ENCODE results near the gene KIR3DL2. TPM values are rescaled to one million over a fixed set of nuclear protein-coding genes. Genes with fewer than 3 reads are reported as not detected.
A peak's percentile ranks its signal among the peaks of the same experiment; 100 is the strongest.
"Not testable (repeated sequence)": the region's sequence is repeated elsewhere in the genome, so short reads cannot be mapped to it uniquely, and the experiment has no call there.

The KIR3DL2 gene
- total RNA-seq, 1 experiment from 2014 or later = not detected

DNA sequence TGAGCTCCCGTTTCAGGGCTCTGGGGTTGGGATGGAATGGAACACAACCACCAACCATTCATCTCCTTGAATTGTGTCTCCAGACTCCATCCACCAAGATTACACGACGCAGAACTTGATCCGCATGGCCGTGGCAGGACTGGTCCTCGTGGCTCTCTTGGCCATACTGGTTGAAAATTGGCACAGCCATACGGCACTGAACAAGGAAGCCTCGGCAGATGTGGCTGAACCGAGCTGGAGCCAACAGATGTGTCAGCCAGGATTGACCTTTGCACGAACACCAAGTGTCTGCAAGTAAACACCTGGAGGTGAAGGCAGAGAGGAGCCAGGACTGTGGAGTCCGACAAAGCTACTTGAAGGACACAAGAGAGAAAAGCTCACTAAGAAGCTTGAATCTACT, 39.3 kb downstream of the KIR3DL2 start:
- Mint-ChIP-seq H3K4me1 (ENCODE audit: low read depth, unreplicated experiment) (peaks cover under 1% of the 10 kb centered on the region), H3K4me3 (ENCODE audit: unreplicated experiment) (no peak overlapping the region), H3K9me3 (ENCODE audit: unreplicated experiment) (peaks cover 9% of the 10 kb centered on the region), H3K27ac (ENCODE audit: unreplicated experiment) (no peak overlapping the region), H3K36me3 (ENCODE audit: insufficient read depth, unreplicated experiment) (peaks cover 8% of the 10 kb centered on the region), H3K27me3 (ENCODE audit: insufficient read depth, unreplicated experiment) (no peaks in the 10 kb centered on the region)
- H3K4me3 ChIP-seq (ENCODE audit: low read depth, low read length) = no peak overlapping the region
- no peak for TF ChIP-seq CTCF (IDR thresholded peaks at IDR 0.05; ENCODE audit: insufficient read depth in 1 of 2, low read depth in 1 of 2, low read length in 1 of 2, severe bottlenecking in 1 of 2, unreplicated experiment in 1 of 2)
- ChIA-PET POLR2A (no interaction called here), CTCF (interaction anchor here (0.7 kb wide), 2 partner anchors 37 to 636 kb away, joined by 6 to 7 read pairs; no protein-coding TSS in a partner anchor)
- DNase-seq = no peak
- intact Hi-C loops (cut with micrococcal nuclease; ENCODE audit: unreplicated experiment) = no loop called here
- H3K4me1 ChIP-seq = peaks cover 19% of the 10 kb centered on the region
- no TSS peak for BruUV-seq (replicated peaks)
- H3K27me3 ChIP-seq (replicated peaks; ENCODE audit: control insufficient read depth, insufficient read depth, low read length) = no peaks in the 10 kb centered on the region
- H3K36me3 ChIP-seq (ENCODE audit: control insufficient read depth, insufficient read depth, low read length) = no peaks in the 10 kb centered on the region
- peaks cover 9% of the 10 kb centered on the region for H3K9me3 ChIP-seq

DNA sequence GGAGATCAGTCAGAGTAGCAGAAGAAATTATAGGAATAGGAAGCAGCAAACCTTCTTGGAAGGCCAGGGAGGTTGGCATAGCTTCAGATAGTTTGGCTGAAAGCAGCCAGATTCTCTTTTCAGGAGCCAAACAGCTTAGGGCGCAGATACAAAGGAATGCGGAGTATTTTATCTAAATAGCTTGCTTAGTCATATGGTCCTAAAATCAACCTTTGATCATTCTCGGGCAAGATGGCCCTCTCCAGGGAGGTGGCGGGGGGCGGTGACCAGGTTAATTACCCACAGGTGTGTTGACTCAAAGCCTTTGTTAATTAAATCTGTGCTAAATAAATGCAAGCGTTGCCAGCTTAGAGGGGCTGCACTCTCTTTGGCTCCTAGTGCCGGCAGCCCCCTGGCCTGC, 43.2 kb downstream of the KIR3DL2 start:
- Mint-ChIP-seq H3K4me3 (ENCODE audit: unreplicated experiment) (no peak overlapping the region), H3K4me1 (ENCODE audit: low read depth, unreplicated experiment) (peaks cover 19% of the 10 kb centered on the region), H3K36me3 (ENCODE audit: insufficient read depth, unreplicated experiment) (peaks cover 13% of the 10 kb centered on the region), H3K9me3 (ENCODE audit: unreplicated experiment) (peaks cover 22% of the 10 kb centered on the region), H3K27ac (ENCODE audit: unreplicated experiment) (peak overlapping the region; percentile 76), H3K27me3 (ENCODE audit: insufficient read depth, unreplicated experiment) (no peaks in the 10 kb centered on the region)
- BruUV-seq (replicated peaks) = no TSS peak
- intact Hi-C loops (cut with micrococcal nuclease; ENCODE audit: unreplicated experiment) = no loop called here
- Histone ChIP-seq H3K4me3 (ENCODE audit: low read depth, low read length) (no peak overlapping the region), H3K9me3 (peaks cover 9% of the 10 kb centered on the region), H3K36me3 (ENCODE audit: control insufficient read depth, insufficient read depth, low read length) (no peaks in the 10 kb centered on the region), H3K4me1 (peaks cover 19% of the 10 kb centered on the region), H3K27me3 (replicated peaks; ENCODE audit: control insufficient read depth, insufficient read depth, low read length) (no peaks in the 10 kb centered on the region)
- POLR2A ChIA-PET = no interaction called here
- CTCF ChIA-PET = interaction anchor here (0.7 to 1.1 kb wide), 2 partner anchors 12 to 731 kb away, joined by 3 to 9 read pairs; partner anchors contain the start of gene ZNF784
- TF ChIP-seq CTCF (IDR thresholded peaks at IDR 0.05; ENCODE audit: insufficient read depth in 1 of 2, low read depth in 1 of 2, low read length in 1 of 2, severe bottlenecking in 1 of 2, unreplicated experiment in 1 of 2) = no peak
- peak; percentile 64 to 81 for DNase-seq

GRCh38 chr19:54894106-54894505, 43.9 kb downstream of the KIR3DL2 start:
- Mint-ChIP-seq H3K36me3 (ENCODE audit: insufficient read depth, unreplicated experiment) (peaks cover 13% of the 10 kb centered on the region), H3K9me3 (ENCODE audit: unreplicated experiment) (peaks cover 29% of the 10 kb centered on the region), H3K27ac (ENCODE audit: unreplicated experiment) (peak overlapping the region; percentile 76), H3K4me1 (ENCODE audit: low read depth, unreplicated experiment) (peaks cover 19% of the 10 kb centered on the region)
- H3K27me3 Mint-ChIP-seq (ENCODE audit: insufficient read depth, unreplicated experiment); DNase-seq; H3K4me3 ChIP-seq (ENCODE audit: low read depth, low read length); BruUV-seq (replicated peaks); H3K9me3 ChIP-seq; POLR2A ChIA-PET; intact Hi-C loops (cut with micrococcal nuclease; ENCODE audit: unreplicated experiment); H3K27me3 ChIP-seq (replicated peaks; ENCODE audit: control insufficient read depth, insufficient read depth, low read length); H3K4me3 Mint-ChIP-seq (ENCODE audit: unreplicated experiment); H3K36me3 ChIP-seq (ENCODE audit: control insufficient read depth, insufficient read depth, low read length): not testable (repeated sequence)
- CTCF ChIA-PET = interaction anchor here (0.7 to 1.1 kb wide), 2 partner anchors 13 to 730 kb away, joined by 3 to 9 read pairs; partner anchors contain the start of gene ZNF784
- peaks cover 19% of the 10 kb centered on the region for H3K4me1 ChIP-seq

- H3K4me1 Mint-ChIP-seq (ENCODE audit: low read depth, unreplicated experiment) = peaks cover 19% of the 10 kb centered on the region
- H3K27me3 Mint-ChIP-seq (ENCODE audit: insufficient read depth, unreplicated experiment) = peaks cover 3% of the 10 kb centered on the region
Observed at GRCh38 chr19:54896036-54896435, 45.8 kb downstream of the KIR3DL2 start.

More at GRCh38 chr19:54896036-54896435, 45.8 kb downstream of the KIR3DL2 start:
- Mint-ChIP-seq H3K4me3 (ENCODE audit: unreplicated experiment) (no peak overlapping the region), H3K9me3 (ENCODE audit: unreplicated experiment) (peaks cover 26% of the 10 kb centered on the region), H3K27ac (ENCODE audit: unreplicated experiment) (no peak overlapping the region), H3K36me3 (ENCODE audit: insufficient read depth, unreplicated experiment) (peaks cover 13% of the 10 kb centered on the region)
- Histone ChIP-seq H3K4me1 (peaks cover 19% of the 10 kb centered on the region), H3K27me3 (replicated peaks; ENCODE audit: control insufficient read depth, insufficient read depth, low read length) (no peaks in the 10 kb centered on the region), H3K36me3 (ENCODE audit: control insufficient read depth, insufficient read depth, low read length) (no peaks in the 10 kb centered on the region), H3K9me3 (peaks cover 9% of the 10 kb centered on the region), H3K4me3 (ENCODE audit: low read depth, low read length) (no peak overlapping the region)
- ChIA-PET POLR2A (no interaction called here), CTCF (no interaction called here)
- intact Hi-C loops (cut with micrococcal nuclease; ENCODE audit: unreplicated experiment) = no loop called here
- BruUV-seq (replicated peaks) = no TSS peak
- no peak for TF ChIP-seq CTCF (IDR thresholded peaks at IDR 0.05; ENCODE audit: insufficient read depth in 1 of 2, low read depth in 1 of 2, low read length in 1 of 2, severe bottlenecking in 1 of 2, unreplicated experiment in 1 of 2)
- no peak for DNase-seq
